Measurements from ENCODE around the gene KCNK4. TPM values are rescaled to one million over a fixed set of nuclear protein-coding genes. Genes with fewer than 3 reads are reported as not detected.
A peak's percentile ranks its signal among the peaks of the same experiment; 100 is the strongest.

KCNK4 gene
- total and polyA plus RNA-seq, 2 of the 13 experiments (the other 11 are each of a cell fraction or from before 2014, with no cell fraction given), result not detected

DNA sequence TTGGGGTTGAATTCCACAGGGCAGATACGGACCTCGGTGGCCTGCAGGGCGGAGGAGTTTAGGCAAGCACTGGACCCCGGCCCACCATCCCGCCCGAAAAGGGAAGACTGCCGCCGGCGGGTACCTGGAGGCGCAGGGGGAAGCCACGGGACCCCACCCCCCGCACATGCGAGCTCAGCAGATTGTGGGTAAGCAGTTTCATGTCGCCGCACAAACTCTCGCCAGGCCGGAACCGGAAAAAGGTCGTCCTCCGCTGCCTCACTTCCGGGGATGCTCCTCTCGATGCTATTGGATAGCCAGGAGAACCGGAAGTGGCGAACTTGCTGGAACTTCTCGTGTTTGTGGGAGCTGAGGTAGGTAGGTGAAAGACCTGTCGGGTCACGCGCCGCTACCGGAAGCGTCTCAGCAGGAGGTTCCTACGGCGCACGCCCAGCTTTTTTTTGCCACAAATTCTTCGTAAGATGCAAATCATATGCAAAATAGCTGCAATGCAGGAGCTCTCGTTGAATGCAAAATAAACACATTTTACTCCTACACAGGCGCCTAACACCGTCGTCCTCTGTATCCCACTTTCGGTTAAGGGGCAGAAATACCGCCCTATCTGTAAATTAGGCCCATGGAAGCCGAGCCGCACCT lies 26.3 kb downstream of the KCNK4 start, which contains the start of gene TRMT112 (continued):
- TF ChIP-seq, protein P1, sequence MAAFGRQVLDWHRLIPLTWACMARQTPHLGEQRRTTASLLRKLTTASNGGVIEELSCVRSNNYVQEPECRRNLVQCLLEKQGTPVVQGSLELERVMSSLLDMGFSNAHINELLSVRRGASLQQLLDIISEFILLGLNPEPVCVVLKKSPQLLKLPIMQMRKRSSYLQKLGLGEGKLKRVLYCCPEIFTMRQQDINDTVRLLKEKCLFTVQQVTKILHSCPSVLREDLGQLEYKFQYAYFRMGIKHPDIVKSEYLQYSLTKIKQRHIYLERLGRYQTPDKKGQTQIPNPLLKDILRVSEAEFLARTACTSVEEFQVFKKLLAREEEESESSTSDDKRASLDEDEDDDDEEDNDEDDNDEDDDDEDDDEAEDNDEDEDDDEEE (CRISPR knock-in tag; IDR thresholded peaks at IDR 0.05), result no peak
- TF ChIP-seq, protein P2, sequence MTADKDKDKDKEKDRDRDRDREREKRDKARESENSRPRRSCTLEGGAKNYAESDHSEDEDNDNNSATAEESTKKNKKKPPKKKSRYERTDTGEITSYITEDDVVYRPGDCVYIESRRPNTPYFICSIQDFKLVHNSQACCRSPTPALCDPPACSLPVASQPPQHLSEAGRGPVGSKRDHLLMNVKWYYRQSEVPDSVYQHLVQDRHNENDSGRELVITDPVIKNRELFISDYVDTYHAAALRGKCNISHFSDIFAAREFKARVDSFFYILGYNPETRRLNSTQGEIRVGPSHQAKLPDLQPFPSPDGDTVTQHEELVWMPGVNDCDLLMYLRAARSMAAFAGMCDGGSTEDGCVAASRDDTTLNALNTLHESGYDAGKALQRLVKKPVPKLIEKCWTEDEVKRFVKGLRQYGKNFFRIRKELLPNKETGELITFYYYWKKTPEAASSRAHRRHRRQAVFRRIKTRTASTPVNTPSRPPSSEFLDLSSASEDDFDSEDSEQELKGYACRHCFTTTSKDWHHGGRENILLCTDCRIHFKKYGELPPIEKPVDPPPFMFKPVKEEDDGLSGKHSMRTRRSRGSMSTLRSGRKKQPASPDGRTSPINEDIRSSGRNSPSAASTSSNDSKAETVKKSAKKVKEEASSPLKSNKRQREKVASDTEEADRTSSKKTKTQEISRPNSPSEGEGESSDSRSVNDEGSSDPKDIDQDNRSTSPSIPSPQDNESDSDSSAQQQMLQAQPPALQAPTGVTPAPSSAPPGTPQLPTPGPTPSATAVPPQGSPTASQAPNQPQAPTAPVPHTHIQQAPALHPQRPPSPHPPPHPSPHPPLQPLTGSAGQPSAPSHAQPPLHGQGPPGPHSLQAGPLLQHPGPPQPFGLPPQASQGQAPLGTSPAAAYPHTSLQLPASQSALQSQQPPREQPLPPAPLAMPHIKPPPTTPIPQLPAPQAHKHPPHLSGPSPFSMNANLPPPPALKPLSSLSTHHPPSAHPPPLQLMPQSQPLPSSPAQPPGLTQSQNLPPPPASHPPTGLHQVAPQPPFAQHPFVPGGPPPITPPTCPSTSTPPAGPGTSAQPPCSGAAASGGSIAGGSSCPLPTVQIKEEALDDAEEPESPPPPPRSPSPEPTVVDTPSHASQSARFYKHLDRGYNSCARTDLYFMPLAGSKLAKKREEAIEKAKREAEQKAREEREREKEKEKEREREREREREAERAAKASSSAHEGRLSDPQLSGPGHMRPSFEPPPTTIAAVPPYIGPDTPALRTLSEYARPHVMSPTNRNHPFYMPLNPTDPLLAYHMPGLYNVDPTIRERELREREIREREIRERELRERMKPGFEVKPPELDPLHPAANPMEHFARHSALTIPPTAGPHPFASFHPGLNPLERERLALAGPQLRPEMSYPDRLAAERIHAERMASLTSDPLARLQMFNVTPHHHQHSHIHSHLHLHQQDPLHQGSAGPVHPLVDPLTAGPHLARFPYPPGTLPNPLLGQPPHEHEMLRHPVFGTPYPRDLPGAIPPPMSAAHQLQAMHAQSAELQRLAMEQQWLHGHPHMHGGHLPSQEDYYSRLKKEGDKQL (CRISPR knock-in tag; IDR thresholded peaks at IDR 0.05; ENCODE audit: low read depth), result no peak
- TF ChIP-seq CHCHD3 (CRISPR knock-in tag; IDR thresholded peaks at IDR 0.05) (no peak), CBX1 (IDR thresholded peaks at IDR 0.05; ENCODE audit: low read depth) (no peak), IKZF1 (IDR thresholded peaks at IDR 0.05) (no peak), PPARG (CRISPR knock-in tag; conservative IDR thresholded peaks at IDR 0.05) (peak; percentile 49; the same call in 1 of the 2 replicates), ASH2L (IDR thresholded peaks at IDR 0.05; ENCODE audit: insufficient read length, low read depth, low read length) (peak; percentile 84), GABPA (IDR thresholded peaks at IDR 0.05; ENCODE audit: low read depth, low read length) (peak; percentile 98), GABPA (CRISPR knock-in tag; IDR thresholded peaks at IDR 0.05; ENCODE audit: low read depth) (peak; percentile 97), FIP1L1 (IDR thresholded peaks at IDR 0.05; ENCODE audit: borderline replicate concordance, insufficient read depth, low read depth, low read length) (no peak), FOXK1 (CRISPR knock-in tag; IDR thresholded peaks at IDR 0.05; ENCODE audit: borderline replicate concordance, low read depth) (peak; percentile 51; the same call in 1 of the 2 replicates), ZNF230 (CRISPR knock-in tag; IDR thresholded peaks at IDR 0.05) (0 out of 2 replicates have a peak, but pooled peaks have one; percentile 1), ZNF891 (CRISPR knock-in tag; IDR thresholded peaks at IDR 0.05) (no peak)
- TF ChIP-seq, protein P3, sequence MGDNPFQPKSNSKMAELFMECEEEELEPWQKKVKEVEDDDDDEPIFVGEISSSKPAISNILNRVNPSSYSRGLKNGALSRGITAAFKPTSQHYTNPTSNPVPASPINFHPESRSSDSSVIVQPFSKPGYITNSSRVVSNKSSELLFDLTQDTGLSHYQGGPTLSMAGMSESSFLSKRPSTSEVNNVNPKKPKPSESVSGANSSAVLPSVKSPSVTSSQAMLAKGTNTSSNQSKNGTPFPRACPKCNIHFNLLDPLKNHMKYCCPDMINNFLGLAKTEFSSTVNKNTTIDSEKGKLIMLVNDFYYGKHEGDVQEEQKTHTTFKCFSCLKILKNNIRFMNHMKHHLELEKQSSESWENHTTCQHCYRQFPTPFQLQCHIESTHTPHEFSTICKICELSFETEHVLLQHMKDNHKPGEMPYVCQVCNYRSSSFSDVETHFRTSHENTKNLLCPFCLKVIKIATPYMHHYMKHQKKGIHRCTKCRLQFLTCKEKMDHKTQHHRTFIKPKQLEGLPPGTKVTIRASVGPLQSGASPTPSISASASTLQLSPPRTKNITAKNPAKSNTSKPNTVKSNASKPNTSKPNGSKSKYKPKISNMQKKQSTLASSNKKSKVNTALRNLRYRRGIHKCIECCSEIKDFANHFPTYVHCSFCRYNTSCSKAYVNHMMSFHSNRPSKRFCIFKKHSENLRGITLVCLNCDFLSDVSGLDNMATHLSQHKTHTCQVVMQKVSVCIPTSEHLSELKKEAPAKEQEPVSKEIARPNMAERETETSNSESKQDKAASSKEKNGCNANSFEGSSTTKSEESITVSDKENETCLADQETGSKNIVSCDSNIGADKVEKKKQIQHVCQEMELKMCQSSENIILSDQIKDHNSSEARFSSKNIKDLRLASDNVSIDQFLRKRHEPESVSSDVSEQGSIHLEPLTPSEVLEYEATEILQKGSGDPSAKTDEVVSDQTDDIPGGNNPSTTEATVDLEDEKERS (CRISPR knock-in tag; IDR thresholded peaks at IDR 0.05), result no peak
- TF ChIP-seq, protein P4, sequence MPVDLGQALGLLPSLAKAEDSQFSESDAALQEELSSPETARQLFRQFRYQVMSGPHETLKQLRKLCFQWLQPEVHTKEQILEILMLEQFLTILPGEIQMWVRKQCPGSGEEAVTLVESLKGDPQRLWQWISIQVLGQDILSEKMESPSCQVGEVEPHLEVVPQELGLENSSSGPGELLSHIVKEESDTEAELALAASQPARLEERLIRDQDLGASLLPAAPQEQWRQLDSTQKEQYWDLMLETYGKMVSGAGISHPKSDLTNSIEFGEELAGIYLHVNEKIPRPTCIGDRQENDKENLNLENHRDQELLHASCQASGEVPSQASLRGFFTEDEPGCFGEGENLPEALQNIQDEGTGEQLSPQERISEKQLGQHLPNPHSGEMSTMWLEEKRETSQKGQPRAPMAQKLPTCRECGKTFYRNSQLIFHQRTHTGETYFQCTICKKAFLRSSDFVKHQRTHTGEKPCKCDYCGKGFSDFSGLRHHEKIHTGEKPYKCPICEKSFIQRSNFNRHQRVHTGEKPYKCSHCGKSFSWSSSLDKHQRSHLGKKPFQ (CRISPR knock-in tag; IDR thresholded peaks at IDR 0.05; ENCODE audit: insufficient replicate concordance), result no peak
- TF ChIP-seq, protein P5, sequence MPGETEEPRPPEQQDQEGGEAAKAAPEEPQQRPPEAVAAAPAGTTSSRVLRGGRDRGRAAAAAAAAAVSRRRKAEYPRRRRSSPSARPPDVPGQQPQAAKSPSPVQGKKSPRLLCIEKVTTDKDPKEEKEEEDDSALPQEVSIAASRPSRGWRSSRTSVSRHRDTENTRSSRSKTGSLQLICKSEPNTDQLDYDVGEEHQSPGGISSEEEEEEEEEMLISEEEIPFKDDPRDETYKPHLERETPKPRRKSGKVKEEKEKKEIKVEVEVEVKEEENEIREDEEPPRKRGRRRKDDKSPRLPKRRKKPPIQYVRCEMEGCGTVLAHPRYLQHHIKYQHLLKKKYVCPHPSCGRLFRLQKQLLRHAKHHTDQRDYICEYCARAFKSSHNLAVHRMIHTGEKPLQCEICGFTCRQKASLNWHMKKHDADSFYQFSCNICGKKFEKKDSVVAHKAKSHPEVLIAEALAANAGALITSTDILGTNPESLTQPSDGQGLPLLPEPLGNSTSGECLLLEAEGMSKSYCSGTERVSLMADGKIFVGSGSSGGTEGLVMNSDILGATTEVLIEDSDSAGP (CRISPR knock-in tag; IDR thresholded peaks at IDR 0.05; ENCODE audit: borderline replicate concordance), result peak; percentile 23; the same call in 1 of the 2 replicates

All from HepG2 (cell line).